SK-N-SH (cell line): ENCODE measurements around the gene APOO.

Experiments used
- CHD2 ChIP-seq: fragments of 150-350 bp; IDR thresholded peaks from 2 replicates; pipeline ENCODE4 v1.6.1; 2018; ENCODE audit warnings: low read length; ENCODE audit not compliant: partially characterized antibody
- EZH2phosphoT487 ChIP-seq: fragments of 200-600 bp; sonication (generic); IDR thresholded peaks from 2 replicates; pipeline ENCODE4 v1.6.1; 2017; ENCODE audit warnings: low read depth, mixed run types, mild to moderate bottlenecking, antibody characterized with exemption, moderate library complexity, borderline replicate concordance
- JUND ChIP-seq: IDR thresholded peaks from 2 replicates; pipeline ENCODE4 v1.4.0; 2012
- TEAD4 ChIP-seq: IDR thresholded peaks from 2 replicates; pipeline ENCODE4 v1.4.0; 2012; ENCODE audit warnings: mild to moderate bottlenecking, borderline replicate concordance; ENCODE audit not compliant: insufficient read depth
- TF ChIP-seq, protein P1 (sequence below): fragments of 200-600 bp; sonication (generic); IDR thresholded peaks from 2 replicates; pipeline ENCODE4 v1.6.1; 2017; ENCODE audit warnings: antibody characterized with exemption, mild to moderate bottlenecking, moderate library complexity

DNA sequence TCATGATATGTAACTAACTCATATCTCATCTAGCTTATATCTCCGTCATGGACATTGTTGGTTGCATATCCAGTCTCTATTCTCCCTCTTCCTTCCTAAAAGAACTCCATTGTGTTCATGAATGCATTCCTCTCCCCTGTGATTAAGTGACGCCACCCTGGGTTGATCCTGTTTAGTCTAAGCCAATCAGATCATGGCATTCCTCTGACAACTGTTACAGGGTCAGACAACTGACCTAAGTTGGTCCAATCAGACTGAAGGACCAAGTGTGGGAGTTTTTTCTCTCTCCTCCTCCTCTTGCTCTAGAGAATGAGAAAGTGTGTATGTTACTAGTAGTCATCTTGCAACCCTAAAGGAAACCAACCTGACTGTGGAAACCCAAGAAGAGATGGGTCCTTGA is 3.6 kb downstream of the APOO start:
- TF ChIP-seq JUND (no peak), EZH2phosphoT487 (no peak), CHD2 (no peak), TEAD4 (no peak)
- TF ChIP-seq, protein P1, sequence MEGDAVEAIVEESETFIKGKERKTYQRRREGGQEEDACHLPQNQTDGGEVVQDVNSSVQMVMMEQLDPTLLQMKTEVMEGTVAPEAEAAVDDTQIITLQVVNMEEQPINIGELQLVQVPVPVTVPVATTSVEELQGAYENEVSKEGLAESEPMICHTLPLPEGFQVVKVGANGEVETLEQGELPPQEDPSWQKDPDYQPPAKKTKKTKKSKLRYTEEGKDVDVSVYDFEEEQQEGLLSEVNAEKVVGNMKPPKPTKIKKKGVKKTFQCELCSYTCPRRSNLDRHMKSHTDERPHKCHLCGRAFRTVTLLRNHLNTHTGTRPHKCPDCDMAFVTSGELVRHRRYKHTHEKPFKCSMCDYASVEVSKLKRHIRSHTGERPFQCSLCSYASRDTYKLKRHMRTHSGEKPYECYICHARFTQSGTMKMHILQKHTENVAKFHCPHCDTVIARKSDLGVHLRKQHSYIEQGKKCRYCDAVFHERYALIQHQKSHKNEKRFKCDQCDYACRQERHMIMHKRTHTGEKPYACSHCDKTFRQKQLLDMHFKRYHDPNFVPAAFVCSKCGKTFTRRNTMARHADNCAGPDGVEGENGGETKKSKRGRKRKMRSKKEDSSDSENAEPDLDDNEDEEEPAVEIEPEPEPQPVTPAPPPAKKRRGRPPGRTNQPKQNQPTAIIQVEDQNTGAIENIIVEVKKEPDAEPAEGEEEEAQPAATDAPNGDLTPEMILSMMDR: no peak
